ENCODE results near the gene WDR86.

Gene WDR86

GRCh38 chr7:151379534-151380198 is 30.2 kb downstream of the WDR86 start:
- DNase-seq (ENCODE audit: low spot score): no peak

GRCh38 chr7:151379193-151379520 is 30.7 kb downstream of the WDR86 start:
- no peak for DNase-seq (ENCODE audit: low spot score)

GRCh38 chr7:151378496-151379192 is 31.2 kb downstream of the WDR86 start:
- DNase-seq (ENCODE audit: low spot score): no peak

- DNase-seq (ENCODE audit: low spot score): no peak
Observed at GRCh38 chr7:151378011-151378410, 31.8 kb downstream of the WDR86 start.

GRCh38 chr7:151377406-151377805 is 32.4 kb downstream of the WDR86 start:
- DNase-seq (ENCODE audit: low spot score): no peak

GRCh38 chr7:151376218-151376902 is 33.5 kb downstream of the WDR86 start:
- DNase-seq (ENCODE audit: low spot score): no peak

- DNase-seq (ENCODE audit: low spot score): no peak
Observed at GRCh38 chr7:151375530-151376217, 34.2 kb downstream of the WDR86 start.

- no peak for DNase-seq (ENCODE audit: low spot score)
Observed at GRCh38 chr7:151374726-151375125, 35.1 kb downstream of the WDR86 start.

GRCh38 chr7:151374139-151374538 is 35.7 kb downstream of the WDR86 start:
- DNase-seq (ENCODE audit: low spot score): no peak

GRCh38 chr7:151373599-151373998 is 36.2 kb downstream of the WDR86 start:
- DNase-seq (ENCODE audit: low spot score): no peak

GRCh38 chr7:151372612-151373265 is 37.1 kb downstream of the WDR86 start:
- no peak for DNase-seq (ENCODE audit: low spot score)

GRCh38 chr7:151371266-151371665 is 38.6 kb downstream of the WDR86 start:
- DNase-seq (ENCODE audit: low spot score): no peak

- DNase-seq (ENCODE audit: low spot score): peak; percentile 89
Observed at GRCh38 chr7:151368136-151368571, 41.7 kb downstream of the WDR86 start.

- DNase-seq (ENCODE audit: low spot score): no peak
Observed at GRCh38 chr7:151367284-151367683, 42.6 kb downstream of the WDR86 start.

GRCh38 chr7:151366880-151367222 is 43.0 kb downstream of the WDR86 start:
- DNase-seq (ENCODE audit: low spot score): no peak

GRCh38 chr7:151366166-151366879 is 43.5 kb downstream of the WDR86 start:
- DNase-seq (ENCODE audit: low spot score): no peak

GRCh38 chr7:151363182-151363581 is 46.7 kb downstream of the WDR86 start:
- no peak for DNase-seq (ENCODE audit: low spot score)

GRCh38 chr7:151361193-151361959 is 48.5 kb downstream of the WDR86 start:
- DNase-seq (ENCODE audit: low spot score): no peak

GRCh38 chr7:151352512-151352911 is 57.3 kb downstream of the WDR86 start:
- no peak for DNase-seq (ENCODE audit: low spot score)

GRCh38 chr7:151351967-151352366 is 57.9 kb downstream of the WDR86 start:
- DNase-seq (ENCODE audit: low spot score): no peak

- DNase-seq (ENCODE audit: low spot score): no peak
Observed at GRCh38 chr7:151351027-151351426, 58.8 kb downstream of the WDR86 start.

Measured in HuH-7.5 (cell line).